AG10803 (cell line): ENCODE data around the gene CIAO3.
"Not testable (repeated sequence)": the region's sequence is repeated elsewhere in the genome, so short reads cannot be mapped to it uniquely, and the experiment has no call there.

Experiments
- DNase-seq: peaks from one replicate; pipeline ENCODE4 v3.0.0; 2010; ENCODE audit warnings: low read depth
- H3K4me3 ChIP-seq: 2 replicates; pipeline ENCODE4 v1.5.1; 2011; ENCODE audit warnings: mild to moderate bottlenecking, low read length, control low read depth
- TF ChIP-seq, protein P1 (sequence below): conservative IDR thresholded peaks from 2 replicates; pipeline ENCODE4 v1.5.1; 2011; ENCODE audit warnings: mild to moderate bottlenecking, low read length, control low read depth, inconsistent platforms

Gene CIAO3

GRCh38 chr16:749010-749409 is 8.2 kb upstream of the CIAO3 start:
- TF ChIP-seq, protein P1, sequence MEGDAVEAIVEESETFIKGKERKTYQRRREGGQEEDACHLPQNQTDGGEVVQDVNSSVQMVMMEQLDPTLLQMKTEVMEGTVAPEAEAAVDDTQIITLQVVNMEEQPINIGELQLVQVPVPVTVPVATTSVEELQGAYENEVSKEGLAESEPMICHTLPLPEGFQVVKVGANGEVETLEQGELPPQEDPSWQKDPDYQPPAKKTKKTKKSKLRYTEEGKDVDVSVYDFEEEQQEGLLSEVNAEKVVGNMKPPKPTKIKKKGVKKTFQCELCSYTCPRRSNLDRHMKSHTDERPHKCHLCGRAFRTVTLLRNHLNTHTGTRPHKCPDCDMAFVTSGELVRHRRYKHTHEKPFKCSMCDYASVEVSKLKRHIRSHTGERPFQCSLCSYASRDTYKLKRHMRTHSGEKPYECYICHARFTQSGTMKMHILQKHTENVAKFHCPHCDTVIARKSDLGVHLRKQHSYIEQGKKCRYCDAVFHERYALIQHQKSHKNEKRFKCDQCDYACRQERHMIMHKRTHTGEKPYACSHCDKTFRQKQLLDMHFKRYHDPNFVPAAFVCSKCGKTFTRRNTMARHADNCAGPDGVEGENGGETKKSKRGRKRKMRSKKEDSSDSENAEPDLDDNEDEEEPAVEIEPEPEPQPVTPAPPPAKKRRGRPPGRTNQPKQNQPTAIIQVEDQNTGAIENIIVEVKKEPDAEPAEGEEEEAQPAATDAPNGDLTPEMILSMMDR, result no peak
- DNase-seq, result peak; percentile 96

DNA sequence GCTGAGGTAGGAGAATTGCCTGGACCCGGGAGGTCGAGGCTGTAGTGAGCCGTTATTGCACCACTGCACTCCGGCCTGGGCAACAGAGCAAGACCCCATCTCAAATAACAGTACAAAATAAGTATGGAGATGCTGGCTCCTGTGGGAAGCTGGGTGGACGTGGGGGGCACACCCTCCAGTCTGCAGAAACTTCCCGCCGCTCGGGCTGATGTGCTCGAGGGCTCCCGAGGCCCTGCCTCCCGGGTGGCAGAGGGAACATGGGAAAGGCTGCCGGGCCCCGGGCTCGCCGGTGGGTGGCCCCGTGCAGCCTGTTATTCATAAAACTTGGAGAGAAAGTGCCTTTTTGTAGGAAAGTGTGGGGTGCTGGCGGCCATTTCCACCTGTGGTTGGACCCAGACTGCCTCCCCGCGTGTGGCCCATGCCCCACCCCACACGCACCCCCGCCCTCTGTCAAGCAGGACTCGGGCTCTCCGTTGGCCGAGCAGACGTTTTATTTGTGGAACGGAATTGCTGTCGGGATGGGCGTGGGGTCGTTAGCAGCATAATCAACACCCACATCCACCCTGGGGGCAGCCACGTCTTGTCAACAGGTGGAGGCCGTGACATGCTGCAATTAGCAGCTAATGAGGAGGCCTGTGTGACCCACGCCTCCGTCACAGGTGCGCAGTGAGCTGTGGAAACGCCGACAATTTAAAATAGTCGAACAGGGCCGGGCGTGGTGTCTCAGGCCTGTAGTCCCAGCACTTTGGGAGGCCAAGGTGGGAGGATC is 7.4 kb upstream of the CIAO3 start:
- TF ChIP-seq, protein P1, result no peak
- no peak overlapping the region for H3K4me3 ChIP-seq
- DNase-seq, result no peak

More at GRCh38 chr16:749010-749409, 8.2 kb upstream of the CIAO3 start:
- no peak overlapping the region for H3K4me3 ChIP-seq

DNA sequence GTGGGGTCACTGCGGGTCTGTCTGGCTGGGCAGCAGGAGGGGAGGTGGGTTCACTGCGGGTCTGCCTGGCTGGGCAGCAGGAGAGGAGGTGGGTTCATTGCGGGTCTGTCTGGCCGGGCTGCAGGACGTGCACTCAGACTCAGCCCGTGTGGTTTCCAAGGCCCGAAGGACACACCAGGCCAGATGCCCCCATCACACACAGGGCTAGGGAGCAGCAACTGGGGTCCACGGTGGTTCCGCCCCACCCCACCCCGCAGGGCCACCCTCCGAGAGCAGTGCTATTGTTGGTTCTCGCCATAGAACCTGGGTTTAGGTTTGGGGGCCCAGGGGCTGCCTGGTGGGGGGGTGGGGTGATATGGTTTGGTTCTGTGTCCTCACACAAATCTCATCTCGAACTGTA is 5.8 kb upstream of the CIAO3 start:
- DNase-seq, result no peak
- TF ChIP-seq, protein P1, result no peak
- H3K4me3 ChIP-seq, result no peak overlapping the region

DNA sequence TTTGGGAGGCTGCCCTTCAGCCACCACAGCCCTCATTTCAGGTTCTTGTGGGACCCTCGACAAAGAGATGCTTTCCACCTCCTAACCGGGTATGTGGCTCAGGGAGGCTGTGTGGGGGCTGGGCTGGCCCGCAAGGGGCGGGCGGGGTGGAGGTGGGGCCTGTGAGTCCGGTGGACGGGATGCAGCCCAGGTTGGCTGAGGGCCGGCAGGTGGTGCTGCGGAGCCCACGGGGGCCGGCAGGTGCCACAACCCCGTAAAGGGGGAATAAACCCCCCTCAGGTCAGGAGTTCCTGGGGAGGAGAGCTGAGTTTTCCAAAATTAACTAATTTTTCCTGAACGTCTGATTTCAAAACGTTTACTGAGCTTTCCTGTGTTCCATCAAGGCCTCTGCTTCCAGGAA is 4.9 kb upstream of the CIAO3 start:
- TF ChIP-seq, protein P1, result peak; percentile 8; the same call in 1 of the 2 replicates
- no peak for DNase-seq
- no peak overlapping the region for H3K4me3 ChIP-seq

- no peak overlapping the region for H3K4me3 ChIP-seq
- TF ChIP-seq, protein P1, result no peak
- no peak for DNase-seq
Observed at GRCh38 chr16:743794-744500, 3.1 kb upstream of the CIAO3 start.

DNA sequence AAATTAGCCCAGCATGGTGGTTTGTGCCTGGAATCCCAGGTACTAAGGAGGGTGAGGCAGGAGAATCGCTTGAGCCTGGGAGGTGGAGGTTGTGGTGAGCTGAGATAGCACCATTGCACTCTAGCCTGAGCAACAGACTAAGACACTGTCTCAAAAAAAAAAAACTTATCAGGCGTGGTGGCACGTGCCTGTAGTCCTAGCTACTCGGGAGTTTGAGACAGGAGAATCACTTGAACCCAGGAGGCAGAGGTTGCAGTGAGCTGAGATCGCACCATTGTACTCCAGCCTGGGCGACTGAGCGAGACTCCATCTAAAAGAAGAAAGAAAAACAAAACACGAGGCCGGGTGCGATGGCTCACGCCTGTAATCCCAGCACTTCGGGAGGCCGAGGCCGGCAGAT is 2.1 kb upstream of the CIAO3 start:
- H3K4me3 ChIP-seq, DNase-seq: not testable (repeated sequence)

GRCh38 chr16:741986-742629 is 1.3 kb upstream of the CIAO3 start:
- DNase-seq, result no peak
- TF ChIP-seq, protein P1, result no peak
- H3K4me3 ChIP-seq, result no peak overlapping the region
